Upper lobe of left lung (tissue), 6 donors: ENCODE results near the gene STAMBP. TPM values are rescaled to one million over a fixed set of nuclear protein-coding genes. Genes with fewer than 3 reads are reported as not detected.

Source experiments
- ATAC-seq, 2 donors: fragments of 200-7000 bp; cut with Tn5 transposase; one replicate each; pipeline ENCODE4 v1.9.1; 2022; ENCODE audit warnings: mild to moderate bottlenecking in 2 of 2, moderate library complexity in 2 of 2; ENCODE audit not compliant: low FRiP score in 2 of 2
- DNase-seq, 2 donors: peaks; one replicate each; pipeline ENCODE4 v3.0.0-alpha.2; 2019 to 2020
- H3K27ac ChIP-seq, 4 donors: fragments of 200-600 bp; sonication (generic); one replicate each; pipeline ENCODE4 v1.5.1; 2016 to 2019
- H3K27me3 ChIP-seq, 4 donors: fragments of 200-600 bp; sonication (generic); one replicate each; pipeline ENCODE4 v1.5.1; 2017 to 2019
- H3K36me3 ChIP-seq, 4 donors: fragments of 200-600 bp; sonication (generic); one replicate each; pipeline ENCODE4 v1.5.1; 2016 to 2019
- H3K4me1 ChIP-seq, 4 donors: fragments of 200-600 bp; sonication (generic); one replicate each; pipeline ENCODE4 v1.5.1; 2018 to 2019
- H3K4me3 ChIP-seq, 4 donors: fragments of 200-600 bp; sonication (generic); one replicate each; pipeline ENCODE4 v1.5.1; 2017 to 2019; ENCODE audit warnings: mild to moderate bottlenecking in 2 of 4, moderate library complexity in 1 of 4
- H3K9me3 ChIP-seq, 4 donors: fragments of 200-600 bp; sonication (generic); one replicate each; pipeline ENCODE4 v1.5.1; 2018 to 2019
- CTCF ChIP-seq, 6 experiments: fragments of 450-650 bp in 4 of 6; fragments of 200-600 bp in 2 of 6; sonication (generic) in 2 of 6; IDR thresholded peaks; one replicate each; pipeline ENCODE4 v1.5.1; 2016 to 2019; ENCODE audit warnings: antibody characterized with exemption in 6 of 6
- EP300 ChIP-seq, 4 donors: sonication (generic); formaldehyde crosslinking; IDR thresholded peaks; one replicate each; pipeline ENCODE4 v1.5.1; 2017; ENCODE audit warnings: antibody characterized with exemption in 4 of 4, control low read depth in 2 of 4
- POLR2A ChIP-seq, 4 donors: fragments of 450-650 bp; IDR thresholded peaks; one replicate each; pipeline ENCODE4 v1.5.1; 2016 to 2017; ENCODE audit warnings: antibody characterized with exemption in 4 of 4, mild to moderate bottlenecking in 2 of 4
- POLR2AphosphoS5 ChIP-seq, 2 donors: sonication (generic); formaldehyde crosslinking; IDR thresholded peaks; one replicate each; pipeline ENCODE4 v1.5.1; 2017; ENCODE audit warnings: antibody characterized with exemption in 2 of 2
- WGBS, 2 donors: methylation state at CpG; one replicate each; pipeline ENCODE4 v1.1.5; 2017 to 2018; 5-methylcytosine and 5-hydroxymethylcytosine counted together
- total RNA-seq, 6 donors: library from RNA; depleted of rRNA in 4 of 6; stranded (reverse); fragments of >200 nt in 4 of 6; gene quantifications; one replicate each; pipeline versions ENCODE4 v1.1.0 to v1.2.1, GENCODE V29; 2016 to 2021
- donor health status: DM: no; HTN: no; CAD: no; lungs with moderate emphysema.
- donor health status: DM: no; HTN: yes; CAD: no; lungs with severe emphysema.

Gene STAMBP
- total RNA-seq, 6 donors from 2014 or later = 22.8 to 41.7 (median 28.3) TPM

GRCh38 chr2:73910873-73911547, 82.2 kb downstream of the STAMBP start:
- TF ChIP-seq POLR2A (IDR thresholded peaks at IDR 0.05) (no peak), POLR2AphosphoS5 (IDR thresholded peaks at IDR 0.05) (no peak), CTCF (IDR thresholded peaks at IDR 0.05) (no peak), EP300 (IDR thresholded peaks at IDR 0.05) (no peak)
- Histone ChIP-seq H3K27me3 (no peaks in the 10 kb centered on the region), H3K4me1 (no peaks in the 10 kb centered on the region), H3K27ac (no peak overlapping the region), H3K4me3 (no peak overlapping the region), H3K9me3 (no peaks in the 10 kb centered on the region), H3K36me3 (no peaks in the 10 kb centered on the region)
- ATAC-seq (no peak), DNase-seq (no peak)
- 74 to 75% methylated on average over 6 of the region's 6 CpGs for WGBS, 2 donors

GRCh38 chr2:73911548-73912208, 82.9 kb downstream of the STAMBP start:
- Histone ChIP-seq H3K27ac (no peak overlapping the region), H3K9me3 (no peaks in the 10 kb centered on the region), H3K27me3 (no peaks in the 10 kb centered on the region), H3K4me3 (no peak overlapping the region), H3K36me3 (no peaks in the 10 kb centered on the region), H3K4me1 (no peaks in the 10 kb centered on the region)
- WGBS, 2 donors = 77 to 78% methylated on average over 8 of the region's 8 CpGs
- ATAC-seq (no peak), DNase-seq (no peak)
- no peak for TF ChIP-seq EP300 (IDR thresholded peaks at IDR 0.05)

- ATAC-seq = no peak
- Histone ChIP-seq H3K9me3 (no peaks in the 10 kb centered on the region), H3K27ac (no peak overlapping the region), H3K4me3 (no peak overlapping the region), H3K4me1 (no peaks in the 10 kb centered on the region), H3K27me3 (no peaks in the 10 kb centered on the region), H3K36me3 (no peaks in the 10 kb centered on the region)
- no peak for TF ChIP-seq CTCF (IDR thresholded peaks at IDR 0.05)
- no peak for TF ChIP-seq POLR2AphosphoS5 (IDR thresholded peaks at IDR 0.05)
- TF ChIP-seq POLR2A (IDR thresholded peaks at IDR 0.05) = no peak
- no peak for TF ChIP-seq EP300 (IDR thresholded peaks at IDR 0.05)
- WGBS, 2 donors = 89 to 94% methylated on average over 8 of the region's 8 CpGs
- DNase-seq = no peak
These were observed 84.8 kb downstream of the STAMBP start for GRCh38 chr2:73913414-73914054.

GRCh38 chr2:73914667-73915066, 85.9 kb downstream of the STAMBP start:
- 82 to 83% methylated on average over 4 of the region's 4 CpGs for WGBS, 2 donors
- H3K9me3 ChIP-seq = no peaks in the 10 kb centered on the region
- DNase-seq (no peak), ATAC-seq (no peak)
- TF ChIP-seq EP300 (IDR thresholded peaks at IDR 0.05) (no peak), CTCF (IDR thresholded peaks at IDR 0.05) (no peak), POLR2A (IDR thresholded peaks at IDR 0.05) (no peak), POLR2AphosphoS5 (IDR thresholded peaks at IDR 0.05) (no peak)
- H3K4me3 ChIP-seq = no peak overlapping the region
- no peaks in the 10 kb centered on the region for H3K4me1 ChIP-seq
- H3K27ac ChIP-seq = no peak overlapping the region
- H3K27me3 ChIP-seq = no peaks in the 10 kb centered on the region
- no peaks in the 10 kb centered on the region for H3K36me3 ChIP-seq

GRCh38 chr2:73915437-73915993, 86.8 kb downstream of the STAMBP start:
- no peak for ATAC-seq
- WGBS, 2 donors = 92 to 93% methylated on average over 5 of the region's 5 CpGs
- H3K27me3 ChIP-seq = no peaks in the 10 kb centered on the region

More at GRCh38 chr2:73915437-73915993, 86.8 kb downstream of the STAMBP start:
- H3K4me1 ChIP-seq = no peaks in the 10 kb centered on the region
- H3K9me3 ChIP-seq = no peaks in the 10 kb centered on the region
- no peak for TF ChIP-seq POLR2AphosphoS5 (IDR thresholded peaks at IDR 0.05)
- TF ChIP-seq POLR2A (IDR thresholded peaks at IDR 0.05) = no peak
- no peak for TF ChIP-seq CTCF (IDR thresholded peaks at IDR 0.05)
- TF ChIP-seq EP300 (IDR thresholded peaks at IDR 0.05) = no peak
- no peak overlapping the region for H3K27ac ChIP-seq
- H3K4me3 ChIP-seq = no peak overlapping the region
- DNase-seq = no peak
- H3K36me3 ChIP-seq = no peaks in the 10 kb centered on the region
